GM19372 (cell line): ENCODE data around the gene SLC25A41.
A peak's percentile ranks its signal among the peaks of the same experiment; 100 is the strongest.
"Not testable (repeated sequence)": the region's sequence is repeated elsewhere in the genome, so short reads cannot be mapped to it uniquely, and the experiment has no call there.

ENCODE experiments used
- ATAC-seq: cut with Tn5 transposase; IDR thresholded peaks from one replicate; pipeline ENCODE4 v1.9.1; 2021; ENCODE audit warnings: mild to moderate bottlenecking, low read depth, moderate library complexity; ENCODE audit not compliant: unreplicated experiment

The SLC25A41 gene

DNA sequence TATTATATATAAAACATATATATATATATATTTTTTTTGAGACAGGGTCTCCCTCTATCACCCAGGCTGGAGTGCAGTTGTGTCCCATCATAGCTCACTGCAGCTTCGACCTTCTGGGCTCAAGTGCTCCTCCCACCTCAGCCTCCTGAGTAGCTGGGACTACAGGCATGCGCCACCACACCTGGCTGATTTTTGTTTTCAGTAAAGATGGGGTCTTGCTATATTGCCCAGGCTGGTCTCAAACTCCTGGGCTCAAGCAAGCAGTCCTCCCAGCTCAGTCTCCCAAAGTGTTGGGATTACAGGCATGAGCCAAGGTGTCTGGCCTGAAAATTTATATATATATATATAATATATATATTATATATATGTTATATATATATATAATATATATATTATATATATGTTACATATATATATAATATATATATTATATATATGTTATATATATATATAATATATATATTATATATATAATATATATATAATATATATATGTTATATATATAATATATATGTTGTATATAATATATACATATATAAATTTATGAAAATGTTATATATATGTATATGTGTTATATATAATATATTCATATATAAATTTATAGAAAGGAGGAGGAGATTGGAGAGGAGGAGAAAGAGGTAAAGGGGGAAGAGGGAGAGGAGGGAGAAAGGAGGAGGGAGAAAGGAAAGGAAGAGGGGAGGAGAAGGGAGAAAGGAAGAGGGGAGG is 4.7 kb downstream of the SLC25A41 start:
- not testable (repeated sequence) for ATAC-seq

DNA sequence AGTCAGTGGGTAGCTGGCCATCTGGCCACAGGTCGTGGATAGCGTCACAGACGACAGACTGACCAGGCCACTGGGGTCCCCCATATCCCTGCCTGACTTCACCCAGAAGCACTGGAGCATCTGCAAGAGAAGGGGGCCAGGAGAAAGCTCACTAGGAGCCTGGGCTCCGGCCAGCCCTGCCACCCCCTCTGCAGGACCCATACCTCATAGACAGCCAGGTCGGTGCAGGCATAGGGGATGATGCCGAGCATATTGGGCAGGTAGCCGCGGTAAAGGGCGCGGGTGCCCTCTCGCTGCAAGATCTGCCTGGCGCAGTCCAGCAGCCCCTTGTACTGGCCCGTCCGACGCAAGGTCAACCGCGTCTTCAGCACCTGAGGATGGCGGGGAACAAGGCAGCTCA is 6.4 kb downstream of the SLC25A41 start:
- ATAC-seq, result no peak

DNA sequence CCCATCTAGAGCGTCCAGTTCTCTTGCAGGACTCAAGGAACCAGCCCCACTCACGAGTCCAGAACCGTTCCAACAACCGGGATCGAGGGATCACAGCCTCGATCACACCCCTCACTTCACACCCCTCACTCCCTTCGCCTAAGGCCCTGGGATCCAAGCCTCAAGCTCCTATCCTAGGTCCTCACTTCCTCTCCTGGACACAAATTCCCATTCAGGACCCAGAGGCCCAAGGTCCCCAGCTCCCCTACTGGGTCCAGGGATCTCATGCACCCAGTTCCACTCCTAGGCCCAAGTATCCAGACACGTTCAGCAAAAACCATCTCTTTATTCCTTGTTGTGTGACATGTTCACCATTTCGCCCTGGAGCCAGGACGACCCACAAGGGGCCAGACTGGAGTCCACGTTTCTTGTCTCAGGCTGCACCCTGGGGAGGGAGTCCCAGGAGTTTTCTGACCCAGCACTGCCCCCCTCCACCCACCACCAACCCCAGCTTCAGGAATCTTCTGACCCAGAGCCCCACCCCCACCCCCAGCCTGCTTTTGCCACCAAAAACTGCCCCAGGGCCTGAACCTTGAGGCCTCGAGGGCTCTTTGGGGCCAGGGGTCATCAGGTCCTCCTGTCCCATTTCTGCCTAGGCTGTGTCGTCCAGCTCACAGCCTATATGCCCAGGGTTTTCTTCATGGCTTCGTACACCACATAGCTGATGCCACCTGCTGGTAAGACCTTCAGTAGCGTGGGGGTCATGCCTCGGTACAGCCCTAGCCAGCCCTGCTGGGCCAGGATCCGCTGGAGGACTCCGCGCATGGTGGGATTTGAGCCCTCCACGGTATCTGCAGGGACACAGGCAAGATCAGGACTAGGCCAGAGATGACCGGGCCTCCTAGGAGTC is 7.6 kb downstream of the SLC25A41 start:
- ATAC-seq, result no peak

DNA sequence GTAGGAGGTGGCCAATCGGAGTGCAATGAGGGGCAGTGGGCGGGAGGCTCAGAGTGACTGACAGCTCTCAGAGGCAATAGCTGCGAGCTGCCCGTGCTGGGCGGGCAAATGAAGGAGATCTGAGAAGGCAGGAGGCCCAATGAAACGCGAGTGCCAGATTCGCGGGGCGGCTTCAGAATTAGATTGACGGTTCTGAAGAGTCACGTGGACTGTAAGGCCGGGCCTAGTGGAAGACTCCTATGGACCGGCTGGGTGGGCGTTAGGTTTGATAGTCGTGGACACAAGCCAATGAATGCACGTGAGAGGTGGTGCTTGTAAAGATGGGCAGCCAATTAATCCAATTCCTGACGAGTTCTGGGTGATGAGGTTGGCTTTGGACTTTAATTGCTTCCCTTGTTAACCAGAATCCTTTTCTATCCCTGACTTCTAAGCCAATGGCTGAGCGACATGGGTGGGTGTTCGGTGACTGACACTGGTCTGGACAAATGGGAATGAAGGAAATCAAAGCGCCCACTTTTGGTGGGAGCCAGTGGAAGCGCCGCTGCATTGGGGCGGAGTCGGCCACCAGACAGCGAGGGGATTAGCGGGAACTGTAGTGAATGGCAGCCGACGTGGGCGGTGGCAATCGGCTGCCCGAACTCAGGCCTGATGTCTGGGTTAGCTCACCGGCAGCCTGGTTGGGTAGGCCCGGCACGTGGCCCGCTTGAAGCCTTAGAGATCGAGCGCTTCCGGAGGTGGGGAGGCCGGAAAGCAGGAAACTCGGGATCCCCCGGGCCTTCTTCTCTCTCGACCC is 8.4 kb downstream of the SLC25A41 start:
- ATAC-seq, result peak; percentile 82

DNA sequence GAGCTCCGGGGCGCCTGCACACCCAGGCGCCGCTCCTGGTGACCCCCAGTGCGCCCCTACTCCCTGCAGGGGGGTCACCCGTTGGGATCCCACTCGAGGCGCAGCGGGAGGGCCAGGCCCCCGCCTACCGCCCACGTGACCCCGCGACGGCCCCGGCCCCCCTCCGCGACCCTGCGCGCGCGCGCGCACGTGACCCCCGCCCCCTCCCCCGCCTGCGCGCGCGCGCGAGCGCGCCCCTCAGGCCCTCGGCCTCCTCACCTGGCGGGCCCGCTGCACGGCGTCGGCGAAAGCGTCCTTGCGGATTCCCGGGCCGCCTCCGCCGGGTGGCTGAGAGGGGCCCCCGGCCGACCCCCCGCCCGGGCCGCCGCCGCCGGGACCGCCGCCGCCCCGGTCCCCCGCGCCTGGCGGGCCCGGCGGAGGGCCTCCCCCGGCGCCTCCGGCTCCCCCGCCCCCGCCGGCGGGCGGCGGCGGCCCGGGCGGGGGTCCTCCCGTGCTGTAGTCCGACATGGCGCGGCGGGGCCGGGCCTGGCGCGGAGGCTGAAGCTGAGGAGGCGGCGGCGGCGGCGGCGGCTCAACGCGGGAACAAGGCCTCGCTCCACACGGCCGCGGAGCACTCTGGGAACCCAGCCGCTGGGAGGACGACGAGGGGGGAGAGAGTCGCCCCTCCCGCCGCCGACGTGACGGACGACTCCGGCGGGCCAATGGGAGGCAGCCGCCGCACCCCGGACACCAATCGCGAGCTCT is 9.2 kb downstream of the SLC25A41 start, which contains the start of gene KHSRP:
TSS of gene KHSRP (minus strand) at position 617 of the 744 bp plus-strand sequence. CDS start at position 507, 110 bp downstream.
- no peak for ATAC-seq

DNA sequence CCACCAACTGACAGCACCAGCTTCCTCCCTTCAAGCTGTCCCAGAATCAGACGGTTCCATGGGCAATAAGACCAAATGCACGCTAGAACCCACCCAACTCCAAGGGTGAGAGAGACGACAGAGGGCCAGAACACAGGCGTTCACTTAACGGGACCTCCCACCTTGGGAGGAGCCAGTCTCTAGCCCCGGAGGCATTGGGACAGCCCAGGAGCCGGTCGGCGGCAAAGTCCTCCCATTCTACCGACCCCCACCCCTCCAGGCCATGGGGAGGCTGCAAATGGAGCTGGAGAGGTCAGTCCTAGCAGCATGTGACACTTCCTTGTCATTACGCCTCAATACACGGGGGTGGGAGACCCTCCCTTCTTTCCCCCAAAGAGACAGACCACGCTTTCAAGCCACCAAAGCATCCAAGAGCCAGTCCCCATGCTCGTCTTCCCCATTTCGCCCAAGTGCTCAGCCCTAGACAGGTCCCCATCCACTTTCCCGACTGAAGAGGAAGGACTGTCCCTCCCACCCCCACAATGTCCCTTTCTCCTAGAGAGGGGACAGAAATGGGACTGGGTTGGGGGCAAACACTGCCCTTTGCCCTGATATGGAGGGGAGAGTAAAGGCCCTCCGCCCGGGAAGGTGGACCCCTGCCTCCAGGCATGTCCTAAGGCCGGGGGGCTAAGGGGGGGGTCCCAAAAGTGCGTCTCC is 9.9 kb downstream of the SLC25A41 start:
- no peak for ATAC-seq

DNA sequence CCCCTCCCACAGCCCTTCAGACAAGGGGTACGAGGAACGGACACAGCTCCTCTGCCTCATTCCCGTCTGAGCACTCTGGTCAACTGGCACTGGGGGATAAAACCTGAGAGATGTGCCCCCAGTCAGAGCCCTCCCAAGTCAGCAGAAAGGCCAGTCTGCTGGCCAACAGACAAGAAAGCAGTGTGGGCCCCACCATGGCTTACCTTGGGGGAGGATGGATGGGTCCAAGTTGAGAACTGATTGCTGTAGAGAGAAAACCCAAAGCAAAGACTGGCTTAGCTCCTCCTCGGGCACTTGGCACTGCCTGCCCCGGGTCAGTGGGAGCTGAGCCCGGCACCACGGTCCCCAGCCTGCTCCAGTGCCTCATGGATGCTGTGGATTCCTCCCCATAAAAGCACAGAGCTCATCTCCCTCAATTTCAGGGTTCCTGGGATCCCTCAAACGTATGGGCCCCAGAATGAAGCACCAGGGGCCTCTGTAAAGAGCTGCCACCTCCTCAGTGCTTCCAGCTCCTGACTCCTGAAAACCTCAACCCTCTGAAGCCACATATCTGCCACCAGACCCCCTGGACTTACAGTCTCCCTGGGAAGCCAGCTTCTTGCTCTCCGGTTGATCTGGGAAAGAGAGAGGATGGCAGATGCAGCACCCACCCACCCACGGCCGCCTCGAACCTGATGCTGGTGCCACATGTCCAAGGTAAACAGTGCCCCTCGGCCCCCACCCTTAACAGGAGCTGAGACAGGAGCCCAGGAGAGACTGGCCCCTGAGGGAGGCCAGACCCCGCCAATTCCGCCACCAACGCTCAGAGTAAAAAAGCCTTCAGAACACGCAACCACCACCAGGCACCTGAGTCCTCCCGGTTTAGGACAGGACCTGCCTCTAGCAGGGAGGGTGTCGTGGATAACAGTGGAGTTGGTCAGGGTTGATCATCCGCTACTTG is 12.2 kb downstream of the SLC25A41 start:
- no peak for ATAC-seq

DNA sequence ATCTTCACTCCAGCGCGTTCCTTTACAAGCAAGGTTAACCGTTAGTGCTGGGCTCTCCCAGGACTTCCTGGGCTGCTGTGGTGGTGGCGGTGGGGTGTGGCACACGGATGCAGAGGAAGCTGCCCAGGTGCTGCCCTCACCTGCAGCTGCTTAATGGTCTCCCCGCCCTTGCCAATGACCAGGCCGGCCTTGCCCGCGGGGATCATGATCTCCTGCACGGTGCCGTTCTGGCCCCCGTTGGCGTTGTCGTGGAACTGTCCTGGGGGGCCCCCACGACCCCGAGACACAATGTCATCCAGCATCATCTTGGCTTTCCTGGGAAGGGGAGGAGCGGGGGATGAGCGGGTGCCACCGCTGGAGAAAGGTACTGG is 15.0 kb downstream of the SLC25A41 start:
- no peak for ATAC-seq

DNA sequence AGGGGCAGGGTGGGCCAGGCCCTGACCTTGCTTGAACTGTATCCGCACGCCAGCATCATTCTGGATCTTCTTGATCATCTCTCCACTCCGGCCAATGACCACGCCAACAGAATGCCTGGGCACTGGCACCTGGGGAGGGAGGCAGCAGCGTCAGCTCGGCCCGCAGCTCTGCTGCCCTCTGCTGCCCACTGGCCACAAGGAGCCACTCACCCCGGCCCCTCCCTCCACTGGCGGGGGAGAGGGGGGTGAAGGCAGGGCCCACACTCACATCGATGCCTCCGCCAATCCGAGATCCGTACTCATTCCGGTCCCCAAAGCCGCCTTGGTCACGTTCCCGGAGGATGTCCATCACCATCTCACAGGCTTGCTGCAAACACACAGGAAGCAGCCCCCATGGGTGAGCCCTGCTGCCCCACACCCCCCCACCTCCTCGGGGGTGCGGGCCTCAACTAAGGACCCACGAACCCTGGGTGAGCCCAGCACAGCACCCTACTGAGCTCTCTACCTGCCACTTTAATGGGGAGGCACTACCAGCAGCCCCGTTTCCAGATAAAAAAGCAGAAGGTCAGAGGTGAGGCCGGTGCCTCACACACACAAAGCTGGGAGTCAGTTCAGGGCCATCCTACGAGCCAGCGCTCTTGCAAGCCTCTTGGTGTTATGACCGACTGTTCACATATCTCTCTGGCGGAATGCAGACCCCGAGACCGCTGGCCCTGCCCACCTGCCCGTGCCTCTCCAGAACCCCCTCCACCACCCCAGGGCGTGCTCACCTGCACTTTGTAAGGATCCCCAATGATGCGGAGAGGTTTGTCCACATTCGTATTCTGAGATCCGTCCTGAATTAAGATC is 15.6 kb downstream of the SLC25A41 start:
- no peak for ATAC-seq

DNA sequence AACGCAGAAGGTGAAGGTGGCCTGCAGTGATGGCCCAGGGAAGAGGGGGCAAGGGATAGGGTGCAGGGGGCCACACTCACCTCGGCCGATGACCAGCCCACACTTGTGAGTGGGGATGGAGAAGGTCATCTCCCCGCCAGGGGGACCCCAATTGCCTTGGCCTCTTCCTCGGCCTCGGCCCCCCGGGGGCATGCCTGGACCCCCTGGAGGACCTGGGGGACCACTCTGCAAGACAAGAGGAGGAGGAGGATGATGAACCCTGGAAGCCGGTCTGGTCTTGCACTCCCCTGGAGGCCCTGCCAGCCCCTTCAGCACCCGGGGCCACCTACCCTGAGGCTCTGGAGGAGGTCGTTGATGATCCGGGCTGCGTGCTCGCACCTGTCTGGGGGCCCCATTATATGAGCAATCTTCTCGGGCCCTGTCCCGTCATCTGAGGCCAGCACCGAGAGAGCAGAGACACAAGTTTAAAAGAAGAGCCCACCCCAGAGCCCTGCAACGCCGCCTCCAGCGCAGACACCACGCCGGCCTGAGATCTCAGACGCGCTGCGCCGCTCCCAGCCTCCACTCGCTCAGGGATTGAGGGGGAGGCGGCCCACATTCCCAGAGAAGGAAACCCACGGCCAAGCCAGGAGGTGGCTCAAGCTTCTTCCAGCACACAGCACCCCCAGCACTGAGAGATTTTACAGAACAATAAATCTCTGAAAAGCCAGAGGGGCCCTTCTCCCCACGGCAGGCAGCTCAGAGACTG is 16.7 kb downstream of the SLC25A41 start:
- ATAC-seq, result no peak

DNA sequence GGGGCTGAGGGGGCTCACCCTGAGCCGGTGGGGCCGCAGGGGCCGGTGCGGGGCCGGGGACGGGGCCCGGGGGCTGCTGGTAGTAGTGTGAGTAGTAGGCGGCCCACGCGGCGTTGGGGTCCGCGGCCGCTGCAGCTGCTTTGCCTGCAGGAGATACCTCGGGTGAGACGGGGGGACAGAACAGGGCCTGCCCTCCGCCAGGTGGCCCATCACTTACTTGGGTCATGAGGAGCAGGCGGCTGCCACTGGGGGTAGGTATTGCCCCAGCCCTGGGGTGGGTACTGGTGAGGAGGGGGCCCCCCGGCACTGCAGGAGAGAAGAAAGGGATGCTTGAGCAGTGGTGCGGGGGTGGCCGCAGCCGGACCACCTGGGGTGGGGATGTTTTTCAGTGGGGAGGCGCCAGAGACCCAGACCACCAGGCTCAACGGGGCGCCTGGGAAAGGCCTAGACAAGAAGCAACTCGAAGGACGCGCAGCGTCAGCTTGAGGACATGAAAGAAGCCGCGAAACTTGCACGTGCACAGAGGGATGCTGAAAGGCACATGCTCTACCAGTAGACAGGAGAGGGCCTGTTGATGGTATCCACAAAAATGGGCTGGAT is 17.9 kb downstream of the SLC25A41 start:
- no peak for ATAC-seq

DNA sequence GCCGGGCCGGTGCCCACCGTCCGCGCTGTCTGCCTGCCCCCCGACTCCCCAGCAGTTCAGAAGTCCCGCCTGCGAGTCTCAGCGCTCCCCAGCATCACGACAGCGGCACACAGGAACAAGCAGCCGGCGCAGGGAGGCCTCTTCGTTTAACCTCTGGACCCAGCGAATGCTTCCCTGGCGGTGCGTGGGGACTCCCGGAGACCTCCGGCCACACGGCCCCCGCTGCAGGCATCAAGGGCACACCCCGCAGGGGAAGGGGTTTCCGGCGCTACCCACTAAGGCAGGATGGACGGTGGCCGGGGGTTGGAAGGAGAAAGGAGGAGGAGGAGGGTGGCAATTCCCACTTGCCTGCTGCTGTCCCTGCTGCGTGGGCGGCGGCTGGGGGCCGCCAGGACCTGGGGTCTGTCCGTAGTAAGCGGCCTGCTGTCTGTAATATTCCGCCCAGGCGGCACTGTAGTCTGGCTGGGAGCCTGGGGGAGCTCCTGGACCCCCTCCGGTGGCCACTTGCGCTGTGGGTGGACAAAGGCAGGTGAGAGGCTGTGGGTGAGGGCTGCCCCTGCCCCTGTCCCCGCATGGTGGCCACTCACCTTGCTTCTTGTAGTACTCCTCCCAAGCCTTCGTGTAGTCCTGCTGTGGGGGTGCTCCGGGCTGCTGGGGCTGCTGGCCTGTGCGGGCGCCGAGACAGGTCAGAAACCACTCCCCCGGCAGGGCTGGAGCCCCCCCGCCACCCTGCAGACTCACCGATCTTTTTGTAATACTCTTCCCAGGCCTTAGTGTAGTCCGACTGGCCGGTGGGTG is 18.6 kb downstream of the SLC25A41 start:
- ATAC-seq, result no peak

DNA sequence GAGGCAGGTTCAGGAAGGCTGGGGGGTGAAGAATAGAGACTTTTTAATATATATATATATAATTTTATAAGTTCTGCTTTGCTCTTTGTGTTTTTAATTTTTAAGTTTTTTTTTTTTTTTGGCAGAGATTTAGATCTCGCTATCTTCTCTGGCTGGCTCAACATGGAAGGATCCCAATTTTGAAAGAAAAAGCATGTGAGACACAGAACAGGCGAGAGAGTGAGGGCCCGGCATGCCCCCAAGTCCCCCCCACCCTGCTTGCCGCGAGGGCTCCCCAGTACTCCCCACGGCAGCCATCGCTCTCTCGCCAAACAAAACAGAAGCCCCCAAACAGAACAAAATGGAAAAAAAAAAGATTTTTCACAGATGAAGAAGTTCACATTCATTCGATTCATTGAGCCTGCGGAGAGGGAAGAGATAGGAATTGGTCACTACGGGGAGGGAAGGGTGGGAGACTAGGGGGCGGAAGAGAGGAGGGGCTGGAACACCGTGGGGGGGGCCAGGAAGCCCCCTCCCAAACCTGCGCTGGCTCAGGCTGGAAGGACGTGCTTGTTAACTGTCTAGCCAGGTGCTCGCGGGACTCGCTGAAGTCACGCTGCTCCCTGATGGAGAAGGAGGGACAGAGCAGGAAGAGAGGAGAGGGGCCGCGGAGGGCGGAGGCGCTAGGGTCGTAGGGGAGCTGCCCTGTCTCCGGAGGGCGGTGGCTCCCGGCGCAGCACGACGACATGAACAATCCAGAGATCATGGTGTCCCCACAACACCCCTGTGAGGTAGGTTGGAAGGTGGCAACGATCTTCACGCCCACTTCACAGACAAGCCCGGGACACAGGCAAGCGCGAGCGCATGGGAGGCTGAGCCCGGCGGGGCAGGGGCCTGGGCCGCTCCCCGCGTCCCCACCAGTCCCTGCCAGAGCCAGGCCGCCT is 19.6 kb downstream of the SLC25A41 start:
- no peak for ATAC-seq

DNA sequence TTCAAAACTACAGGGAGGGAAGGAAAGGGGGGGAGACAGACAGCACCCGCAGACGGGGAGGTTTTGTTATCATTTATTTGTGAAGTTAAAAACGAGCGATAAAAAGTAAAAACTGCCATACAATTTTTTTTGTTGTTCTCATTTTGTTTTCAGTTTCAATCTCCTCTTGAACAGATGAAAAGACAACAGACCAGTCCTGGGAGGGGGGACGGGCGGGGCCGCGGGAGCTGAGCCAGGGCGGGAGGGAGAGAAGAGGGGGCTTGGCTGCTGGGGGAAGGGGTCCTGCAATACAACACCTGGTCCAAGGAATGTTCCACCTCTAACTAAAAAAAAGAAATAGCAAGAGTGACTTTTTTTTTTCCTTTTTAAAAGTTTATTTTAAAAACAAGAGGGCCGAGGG is 20.3 kb downstream of the SLC25A41 start:
- no peak for ATAC-seq
